22Rv1 (cell line): Measurements from ENCODE around the gene ESR1.

Experiments
- H3K27ac ChIP-seq: fragments of 450-650 bp; 2 replicates; pipeline ENCODE4 v1.5.1; 2017
- CTCF ChIP-seq: fragments of 450-650 bp; IDR thresholded peaks from 2 replicates; pipeline ENCODE4 v1.5.1; 2017; ENCODE audit warnings: mild to moderate bottlenecking
- ZFX ChIP-seq: fragments of 450-650 bp; IDR thresholded peaks from 2 replicates; pipeline ENCODE4 v1.6.1; 2017; ENCODE audit warnings: antibody characterized with exemption, borderline replicate concordance

The ESR1 gene

DNA sequence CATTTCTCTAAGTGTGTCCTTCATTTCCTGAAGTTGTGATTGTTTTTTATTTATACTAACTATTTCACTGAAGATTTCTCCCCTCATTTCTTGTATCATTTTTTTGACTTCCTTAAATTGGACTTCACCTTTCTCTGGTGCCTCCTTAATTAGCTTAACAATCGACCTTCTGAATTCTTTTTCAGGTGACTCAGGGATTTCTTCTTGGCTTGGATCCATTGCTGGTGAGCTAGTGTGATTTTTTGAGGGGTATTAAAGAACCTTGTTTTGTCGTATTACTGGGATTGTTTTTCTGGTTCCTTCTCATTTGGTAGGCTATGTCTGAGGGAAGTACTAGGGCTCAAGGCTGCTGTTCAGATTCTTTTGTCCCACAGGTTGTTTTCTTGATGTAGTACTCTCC is 92.8 kb downstream of the ESR1 start:
- no peak overlapping the region for H3K27ac ChIP-seq
- TF ChIP-seq ZFX = no peak
- TF ChIP-seq CTCF = no peak

DNA sequence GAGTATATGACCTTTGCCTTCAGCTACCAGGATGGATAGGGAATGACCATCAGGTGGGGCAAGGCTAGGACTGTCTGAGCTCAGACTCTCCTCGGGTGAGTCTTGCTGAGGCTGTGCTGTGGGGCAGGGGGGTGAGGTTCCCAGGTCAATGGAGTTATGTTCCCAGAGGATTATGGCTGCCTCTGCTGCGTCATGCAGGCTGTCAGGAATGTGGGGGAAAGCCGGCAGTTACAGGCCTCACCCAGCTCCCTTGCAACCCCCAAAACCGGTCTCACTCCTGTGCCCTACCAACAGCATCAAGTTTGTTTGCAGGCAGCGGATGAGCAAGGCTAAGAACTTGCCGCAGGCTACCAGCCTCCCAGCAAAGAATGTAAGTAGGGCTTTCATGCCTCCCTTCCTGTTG is 93.5 kb downstream of the ESR1 start:
- H3K27ac ChIP-seq = no peak overlapping the region
- TF ChIP-seq CTCF (no peak), ZFX (no peak)

DNA sequence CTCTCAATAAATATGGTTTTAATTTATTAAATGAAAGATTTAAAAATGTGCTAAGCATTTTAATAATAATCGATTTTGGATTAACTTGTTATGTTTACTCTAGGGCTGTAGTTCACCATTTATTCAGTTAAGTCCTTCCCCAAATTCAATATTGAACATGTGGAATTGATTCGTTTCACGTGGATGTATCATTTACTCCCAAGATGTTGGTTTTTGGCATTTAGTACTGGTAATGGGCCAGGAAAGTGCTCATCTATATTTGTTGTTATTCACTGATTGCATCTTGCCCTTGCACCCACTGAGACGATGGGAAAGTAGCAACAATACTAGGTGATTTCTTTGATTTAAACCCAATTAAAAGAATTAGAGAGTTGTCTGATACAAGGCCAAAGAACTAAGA is 97.1 kb downstream of the ESR1 start:
- TF ChIP-seq ZFX (no peak), CTCF (no peak)

DNA sequence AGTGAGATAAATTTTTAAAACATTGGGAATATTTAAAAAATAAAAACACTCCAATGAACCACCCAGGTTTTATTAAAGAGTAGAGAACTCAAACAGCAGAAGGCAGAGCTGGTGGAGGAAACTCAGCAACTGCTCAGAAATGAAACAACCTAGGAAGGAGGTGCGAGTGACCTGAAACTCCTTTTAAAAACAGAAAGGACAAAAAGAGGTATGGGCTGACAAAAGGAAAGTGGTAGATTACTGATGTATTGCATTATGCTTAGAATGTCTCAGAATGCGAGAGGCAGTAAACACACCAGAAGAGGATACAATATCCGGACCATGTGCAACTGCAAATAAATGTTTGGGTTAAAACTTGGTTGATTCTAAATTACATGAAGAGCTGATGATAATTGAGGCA is 97.6 kb downstream of the ESR1 start:
- TF ChIP-seq CTCF (no peak), ZFX (no peak)
- H3K27ac ChIP-seq = no peak overlapping the region

More for the DNA sequence above, 97.1 kb downstream of the ESR1 start:
- H3K27ac ChIP-seq = no peak overlapping the region

GRCh38 chr6:151905854-151906253 is 98.4 kb downstream of the ESR1 start:
- no peak overlapping the region for H3K27ac ChIP-seq
- no peak for TF ChIP-seq ZFX

DNA sequence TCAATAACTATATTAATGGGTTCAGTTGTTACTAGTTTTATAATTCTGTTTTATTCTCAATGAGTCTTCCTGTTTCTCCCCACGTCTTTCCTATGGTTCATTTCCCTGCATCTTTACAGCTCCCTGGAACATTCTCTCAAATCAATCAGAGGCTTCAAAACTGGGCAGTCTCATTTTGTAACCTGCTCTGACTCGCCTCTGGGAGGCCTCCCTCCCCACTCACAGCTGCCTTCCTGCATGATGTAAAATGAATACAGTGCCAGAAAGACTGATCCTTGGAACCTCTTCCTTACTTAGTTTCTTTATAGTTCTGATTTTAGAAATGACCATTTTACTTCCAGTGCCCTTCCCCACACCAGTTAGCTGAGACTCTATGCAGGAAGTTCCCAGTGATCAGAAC is 103.9 kb downstream of the ESR1 start:
- TF ChIP-seq CTCF (no peak), ZFX (no peak)
- no peak overlapping the region for H3K27ac ChIP-seq

GRCh38 chr6:151914484-151914883 is 107.0 kb downstream of the ESR1 start:
- TF ChIP-seq ZFX (no peak), CTCF (no peak)
- H3K27ac ChIP-seq = no peak overlapping the region

DNA sequence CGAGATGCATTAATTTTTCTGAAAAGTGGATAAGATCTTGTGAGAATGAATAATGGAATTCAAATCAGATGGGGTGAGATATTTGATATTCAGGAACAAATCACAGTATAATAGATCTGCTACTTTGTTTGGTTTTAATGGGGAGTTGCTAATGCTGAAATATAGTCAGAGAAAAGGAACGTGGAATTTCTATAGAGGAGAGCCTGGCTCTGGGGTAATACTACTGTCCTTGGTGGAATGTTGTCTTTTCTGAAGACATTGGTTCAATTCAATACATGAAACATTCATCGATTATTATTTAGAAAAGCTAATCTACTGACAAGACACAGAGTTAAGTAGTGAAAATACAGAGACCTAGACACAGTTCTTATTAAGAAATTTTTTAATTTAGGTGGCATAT is 108.6 kb downstream of the ESR1 start:
- no peak overlapping the region for H3K27ac ChIP-seq
- TF ChIP-seq ZFX = no peak
- no peak for TF ChIP-seq CTCF
